GM21529 (cell line): ENCODE results near the gene LRMDA.

ENCODE experiments used
- ATAC-seq: cut with Tn5 transposase; IDR thresholded peaks from one replicate; pipeline ENCODE4 v1.9.1; 2021; ENCODE audit not compliant: unreplicated experiment

Gene LRMDA

DNA sequence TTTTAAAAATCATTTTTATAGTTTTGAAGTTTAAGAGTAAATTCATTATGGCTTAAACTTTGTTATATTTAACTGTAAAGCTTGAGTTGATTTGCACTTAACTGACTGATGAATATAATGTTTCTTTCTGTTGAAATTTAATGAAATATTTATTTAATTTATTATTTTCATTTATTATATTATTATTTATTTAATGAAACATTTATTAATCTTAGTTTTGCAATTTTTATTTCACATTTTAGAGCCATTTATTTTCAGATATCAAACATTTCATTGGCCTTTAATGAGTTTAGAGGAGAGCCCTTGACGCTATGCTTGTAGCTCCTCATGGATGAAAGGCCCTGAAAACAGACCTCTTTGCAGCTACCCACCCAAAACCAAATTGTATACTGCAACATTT, 570.0 kb downstream of the LRMDA start:
- no peak for ATAC-seq

DNA sequence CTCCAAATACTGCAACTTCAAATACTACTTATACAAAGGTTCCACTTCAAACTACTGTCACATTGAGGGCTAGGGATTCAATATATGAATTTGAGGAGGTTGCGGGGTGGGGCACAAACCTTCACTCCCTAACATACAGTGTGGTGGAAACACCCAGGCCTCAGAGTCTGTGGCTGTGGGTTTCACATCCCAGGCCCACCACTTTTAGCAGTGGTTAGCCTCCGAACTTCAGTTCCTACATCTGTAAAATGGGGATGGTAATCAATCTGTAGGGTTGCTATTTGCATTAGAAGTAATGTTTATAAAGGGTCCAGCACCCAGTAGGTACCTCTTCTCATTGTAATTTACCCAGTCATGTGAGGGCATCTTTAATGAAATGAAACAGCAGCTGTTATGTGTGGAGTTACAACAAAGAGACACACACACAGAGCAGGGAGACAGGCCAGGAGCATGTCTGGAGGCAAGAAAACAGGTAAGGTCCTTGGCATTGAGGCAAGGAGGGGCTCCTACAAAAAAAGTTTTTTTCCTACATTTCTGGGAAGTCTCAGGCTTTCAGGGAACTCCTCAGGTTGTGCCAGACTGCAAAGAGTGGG, 570.9 kb downstream of the LRMDA start:
- no peak for ATAC-seq

DNA sequence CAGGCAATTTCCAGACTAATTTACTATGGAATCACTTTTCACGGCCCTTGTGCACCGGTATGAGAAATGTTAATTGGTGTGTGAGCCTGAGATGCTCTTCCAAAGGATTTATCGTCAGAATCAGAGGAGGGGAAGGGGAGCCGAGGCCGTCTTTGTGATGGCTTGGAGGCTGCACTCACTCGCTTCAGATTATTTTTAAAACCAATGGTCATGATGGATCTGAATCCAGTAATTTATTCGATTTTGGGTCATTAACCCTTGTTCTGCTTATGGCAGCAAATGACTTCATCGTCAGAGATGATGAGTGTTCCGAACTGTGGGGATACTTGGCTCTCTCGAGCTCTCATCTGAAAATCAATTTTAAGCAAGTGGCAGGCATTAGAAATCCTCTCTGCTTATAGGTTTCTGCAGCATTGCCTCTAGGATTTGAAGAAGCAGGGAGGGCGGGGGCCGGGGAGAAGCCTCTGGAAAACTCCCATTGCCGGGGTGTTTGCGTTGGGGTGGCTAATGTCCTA, 576.3 kb downstream of the LRMDA start:
- ATAC-seq = no peak

DNA sequence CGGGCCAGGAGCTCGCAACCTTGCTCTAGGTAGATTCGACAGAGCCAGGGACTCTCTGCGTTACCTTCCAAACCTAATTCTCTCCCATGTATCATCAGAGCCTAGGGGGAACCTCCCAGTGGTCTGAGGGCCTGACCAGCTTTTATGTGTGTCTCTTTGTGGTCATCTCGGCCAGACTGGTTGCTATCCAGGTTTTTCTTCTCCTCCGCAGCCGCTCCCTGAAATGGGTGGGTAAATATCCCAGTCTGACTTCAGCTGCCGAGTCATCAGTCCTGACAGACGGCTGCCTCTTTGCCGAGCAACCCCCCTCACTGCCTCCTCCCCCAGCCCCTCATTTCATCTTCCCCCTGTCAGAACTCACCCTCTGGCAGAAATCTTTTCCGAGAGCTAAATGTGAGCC, 578.1 kb downstream of the LRMDA start:
- no peak for ATAC-seq

DNA sequence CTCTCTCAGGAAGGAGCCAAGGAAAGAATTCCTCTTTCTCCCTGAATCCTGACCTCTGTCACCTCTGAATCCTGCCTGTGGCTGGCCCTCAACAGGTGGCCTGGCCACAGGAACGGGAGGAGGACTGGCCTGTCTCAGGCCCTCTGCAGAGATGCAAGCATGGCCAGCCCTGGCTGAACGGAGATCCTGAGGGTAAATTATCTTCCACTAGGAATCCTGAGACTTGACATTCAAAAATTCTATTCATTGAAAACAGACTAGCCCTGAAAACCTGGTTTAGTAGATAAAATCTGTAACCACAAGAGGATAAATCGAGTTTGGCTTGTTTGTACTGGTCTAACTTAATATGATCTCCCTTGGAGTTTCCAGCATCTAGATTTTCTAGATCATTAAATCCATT, 579.3 kb downstream of the LRMDA start:
- no peak for ATAC-seq

DNA sequence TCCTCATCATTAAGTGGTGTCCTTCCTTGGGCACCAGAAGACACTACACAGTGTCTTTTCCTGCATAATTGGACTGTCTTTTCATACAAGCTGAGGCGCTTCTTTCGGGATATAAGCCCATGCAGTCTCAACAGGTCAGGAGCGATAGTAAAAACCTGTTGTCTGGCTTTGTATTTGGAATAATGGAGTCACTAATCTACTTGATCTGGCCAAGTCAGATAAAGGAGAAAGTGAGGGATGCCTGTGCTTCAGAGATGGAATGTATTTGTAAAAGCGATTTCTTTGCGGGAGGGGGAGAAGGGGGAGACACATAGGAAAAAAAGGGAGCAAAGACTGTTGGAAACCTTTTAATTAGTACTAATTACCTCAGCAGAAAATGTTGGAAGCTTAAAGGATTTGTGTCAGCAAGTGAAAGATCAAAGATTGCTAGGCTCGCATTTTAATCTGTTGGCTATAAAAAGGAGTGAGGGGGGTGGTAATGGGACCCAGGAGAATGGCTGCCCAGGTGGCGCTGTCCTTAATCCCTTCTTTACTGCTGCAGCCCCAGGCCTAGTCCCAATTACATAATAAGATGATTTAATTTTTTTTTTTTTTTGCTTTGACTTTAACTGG, 581.4 kb downstream of the LRMDA start:
- no peak for ATAC-seq

DNA sequence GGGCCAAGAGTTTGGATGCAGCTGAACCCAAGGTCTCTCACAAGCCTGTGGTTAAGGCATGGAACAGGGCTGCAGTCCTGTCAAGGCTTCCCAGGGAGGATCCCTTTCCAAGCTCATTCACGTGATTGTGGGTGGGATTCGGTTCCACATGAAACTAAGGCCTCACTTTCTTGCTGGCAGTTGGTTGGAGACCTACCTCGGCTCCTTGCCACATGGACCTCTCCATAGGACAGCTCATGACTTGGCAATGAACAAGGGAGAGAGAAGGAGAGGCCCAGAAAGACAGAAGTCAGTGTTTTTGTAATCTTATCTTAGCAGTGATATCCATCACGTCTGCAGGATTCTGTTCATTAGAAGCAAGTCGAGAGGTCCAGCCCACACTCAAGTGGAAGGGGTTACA, 583.8 kb downstream of the LRMDA start:
- no peak for ATAC-seq

DNA sequence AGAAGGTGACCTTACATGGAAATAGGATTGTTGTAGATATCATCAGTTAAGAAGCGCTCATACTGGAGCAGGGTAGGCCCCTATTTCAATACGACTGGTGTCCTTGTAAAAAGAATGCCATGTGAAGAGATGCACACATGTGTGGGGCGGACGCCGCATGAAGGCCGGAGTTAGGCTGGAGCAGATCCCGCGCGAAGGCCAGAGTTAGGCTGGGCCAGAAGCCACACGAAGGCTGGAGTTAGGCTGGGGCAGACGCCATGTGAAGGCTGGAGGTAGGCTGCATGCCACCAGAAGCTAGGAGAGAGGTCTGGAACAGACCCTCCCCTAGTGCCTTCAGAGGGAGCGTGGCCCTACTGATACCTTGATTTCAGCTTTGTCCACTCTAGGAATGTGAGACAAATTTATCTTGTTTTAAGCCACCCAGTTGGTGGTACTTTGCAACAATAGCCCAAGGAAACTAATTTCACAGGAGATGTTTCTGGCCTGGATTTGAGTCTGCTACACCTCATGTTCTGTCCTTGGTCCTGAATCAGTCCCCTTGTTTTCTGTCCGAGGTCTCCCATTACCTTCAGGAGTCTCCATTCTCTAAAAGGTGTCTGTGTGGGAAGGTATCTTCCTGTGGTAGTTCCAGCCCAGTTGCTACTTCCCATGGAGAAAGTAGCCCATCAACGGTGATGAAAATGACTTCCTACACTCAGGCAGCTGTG, 585.8 kb downstream of the LRMDA start:
- no peak for ATAC-seq

DNA sequence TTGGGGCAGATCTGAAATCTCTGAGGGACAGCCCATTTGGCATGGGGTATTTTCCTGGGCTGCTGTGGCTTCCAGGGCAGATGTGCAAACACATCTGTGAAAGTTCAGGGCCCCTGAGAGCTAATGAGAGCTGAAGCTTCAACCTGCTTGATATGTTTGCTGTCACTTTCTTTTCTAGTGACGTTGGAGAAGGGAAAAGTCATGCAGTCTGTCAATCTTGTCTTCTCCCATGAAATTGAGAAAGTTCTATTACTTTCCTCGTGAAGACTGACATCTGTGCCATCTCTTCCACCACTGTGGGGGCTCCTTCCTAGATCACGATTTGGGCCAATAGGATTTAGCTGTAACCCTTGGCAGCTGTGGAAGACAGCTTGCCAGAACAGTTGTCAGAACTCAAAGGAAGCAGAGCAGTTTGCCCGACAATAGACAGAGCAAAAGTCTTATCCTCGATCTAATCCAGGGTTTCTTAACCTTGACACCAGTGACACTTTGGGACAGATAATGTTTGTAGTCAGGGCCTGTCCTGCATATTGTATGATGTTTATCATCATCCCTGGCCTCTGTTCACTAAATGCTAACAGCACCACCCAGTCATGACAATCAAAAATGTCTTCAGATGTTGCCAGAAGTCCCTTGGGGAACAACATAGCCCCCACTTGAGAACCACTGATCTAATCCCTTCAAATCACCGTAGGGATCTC, 586.5 kb downstream of the LRMDA start:
- ATAC-seq = no peak

DNA sequence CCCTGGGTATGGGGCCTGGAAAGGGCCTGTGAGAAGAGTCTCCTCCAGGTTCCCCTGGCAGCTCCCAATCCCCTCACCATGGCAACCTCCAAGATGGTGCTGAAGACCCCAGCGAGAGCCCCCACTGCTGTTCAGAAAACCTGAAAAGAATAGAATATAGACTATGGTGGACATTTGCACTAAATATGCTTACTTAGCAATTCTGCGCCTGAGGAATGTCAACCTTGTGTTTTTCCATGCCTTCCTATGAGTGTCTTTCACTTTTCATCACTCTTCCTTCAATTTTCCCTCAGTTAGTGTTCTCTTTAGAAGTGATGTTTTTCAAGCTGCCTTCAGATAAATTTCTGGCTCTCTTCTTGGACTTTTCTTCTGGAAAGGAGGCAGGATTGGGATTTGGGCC, 589.2 kb downstream of the LRMDA start:
- no peak for ATAC-seq

DNA sequence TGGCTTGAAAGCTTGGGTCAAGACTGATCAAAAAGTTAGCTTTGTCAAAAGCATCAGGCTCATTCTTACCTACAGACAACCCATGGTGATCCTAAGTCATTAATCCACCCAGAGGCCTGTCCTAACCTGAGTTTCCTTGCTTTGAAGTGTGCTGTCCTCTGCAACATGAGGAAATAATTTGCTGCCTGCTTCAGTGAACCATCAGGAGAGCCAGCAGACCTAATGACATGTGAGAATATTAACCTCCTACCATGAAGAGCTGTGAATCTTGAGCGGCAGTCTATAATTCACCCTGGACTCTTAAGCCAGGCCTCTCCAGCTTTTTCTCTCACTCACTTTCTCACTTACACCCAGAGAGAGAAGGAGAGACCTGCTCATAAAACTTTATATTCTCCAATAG, 590.0 kb downstream of the LRMDA start:
- ATAC-seq = no peak

DNA sequence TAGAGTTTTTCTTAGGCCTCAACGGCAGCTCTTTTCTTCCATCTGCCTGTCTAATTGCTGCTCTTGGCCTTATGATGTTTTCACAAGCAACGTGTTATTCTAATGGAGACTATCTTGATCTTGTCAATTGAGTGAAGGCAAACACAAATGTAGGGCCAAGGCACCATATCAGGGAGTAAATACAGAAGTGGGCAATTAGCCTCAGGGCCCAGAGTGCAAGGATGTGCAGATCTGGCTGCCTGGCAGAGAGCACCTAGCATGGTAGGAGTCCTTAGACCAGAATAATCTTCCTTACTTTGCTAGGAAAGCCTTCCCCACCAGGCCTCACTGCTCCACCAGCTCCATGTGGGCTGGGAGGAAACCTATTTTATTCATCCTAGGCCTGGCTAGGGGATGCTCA, 590.9 kb downstream of the LRMDA start:
- no peak for ATAC-seq

DNA sequence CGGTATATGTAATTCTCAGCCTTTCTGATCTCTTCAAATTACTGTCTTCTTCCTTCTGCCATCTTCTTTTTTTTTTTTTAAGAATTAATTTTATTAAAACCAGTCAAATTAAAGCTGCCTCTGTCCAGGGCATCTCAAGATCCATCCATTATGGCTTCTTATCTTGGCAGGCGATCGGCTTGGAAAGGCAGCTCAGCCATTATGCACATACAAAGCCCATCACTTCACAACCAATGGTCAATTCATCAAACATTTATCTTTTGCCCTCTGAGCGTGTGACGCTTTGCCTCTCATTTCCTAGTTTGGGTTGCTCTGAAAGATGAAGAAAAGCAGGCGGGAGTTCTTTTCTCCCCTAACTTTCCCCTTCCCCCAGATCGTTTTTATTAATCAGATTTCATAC, 591.6 kb downstream of the LRMDA start:
- ATAC-seq = no peak

DNA sequence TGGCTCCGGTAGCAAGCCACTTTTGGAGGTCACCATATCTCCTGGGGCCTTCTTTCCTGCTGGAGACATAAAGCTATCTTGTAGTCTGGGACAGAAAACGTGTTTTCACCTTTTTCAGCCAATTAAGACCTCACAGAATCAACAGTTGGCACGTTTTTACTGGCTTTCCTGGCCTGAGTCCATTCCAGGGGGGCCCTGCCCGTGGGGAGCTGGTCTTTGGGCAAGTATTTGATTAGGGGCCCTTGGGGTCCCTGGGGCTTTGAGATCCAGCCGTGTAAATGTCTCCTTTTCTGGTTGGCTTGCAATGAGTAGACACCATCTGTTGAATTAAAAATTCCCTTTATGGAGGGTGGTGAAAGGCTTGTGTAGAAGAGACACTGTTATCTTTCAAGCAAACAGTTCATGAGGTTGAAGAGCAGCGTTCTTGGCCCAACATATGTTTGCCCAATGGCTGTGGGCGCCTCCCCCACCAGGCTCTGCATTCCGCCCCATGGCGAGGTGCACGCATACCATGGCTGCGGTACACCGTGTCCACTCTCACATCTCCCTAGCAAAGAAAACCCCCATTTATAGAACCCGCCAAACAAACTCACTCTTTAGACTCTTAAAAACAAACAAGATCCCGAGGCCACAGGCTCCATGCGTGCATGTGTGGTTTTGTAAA, 593.2 kb downstream of the LRMDA start:
- no peak for ATAC-seq

DNA sequence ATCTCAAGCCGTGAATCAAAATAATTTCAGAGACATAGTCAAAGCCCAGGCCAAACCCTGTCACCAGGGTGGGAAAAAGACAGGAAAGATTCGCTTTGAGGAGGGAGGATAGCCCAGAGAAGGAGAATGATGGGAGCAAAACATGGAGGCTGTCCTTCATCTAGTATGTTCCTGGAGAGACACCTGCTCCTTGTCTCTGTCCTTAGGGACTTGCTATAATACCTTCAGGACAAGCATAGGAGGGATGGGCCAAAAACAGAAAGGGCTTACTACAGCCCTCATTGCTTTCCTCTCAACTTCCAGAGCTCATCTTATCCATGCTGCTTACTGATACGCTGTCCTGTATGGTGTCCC, 593.7 kb downstream of the LRMDA start:
- no peak for ATAC-seq

DNA sequence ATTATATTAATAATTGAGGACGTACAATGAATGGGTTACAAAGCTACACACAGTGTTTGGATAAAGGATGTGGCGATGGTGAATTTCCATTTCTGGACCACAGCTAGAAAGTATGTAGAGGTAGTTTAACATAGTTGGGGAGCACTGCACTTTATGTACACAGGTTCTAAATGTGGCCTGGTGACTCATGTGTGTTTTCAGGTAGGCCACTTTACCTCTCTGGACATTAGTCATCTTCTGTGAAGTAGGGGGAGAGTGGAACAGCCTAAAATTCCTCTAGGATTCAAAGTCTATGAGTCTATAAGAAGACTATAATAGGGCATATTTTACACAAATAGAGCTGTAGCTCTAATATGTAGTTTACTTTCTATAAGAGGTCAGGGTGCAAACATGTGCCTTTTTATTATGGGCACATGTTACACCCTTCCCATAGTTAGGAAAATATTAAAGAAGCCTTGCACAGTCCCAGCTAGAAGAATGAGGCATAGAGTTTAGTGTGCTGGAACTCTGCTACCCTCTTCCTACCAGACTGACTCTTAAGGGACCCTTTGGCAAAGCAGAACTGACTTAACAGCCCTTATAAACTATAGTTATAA, 594.9 kb downstream of the LRMDA start:
- ATAC-seq = no peak

DNA sequence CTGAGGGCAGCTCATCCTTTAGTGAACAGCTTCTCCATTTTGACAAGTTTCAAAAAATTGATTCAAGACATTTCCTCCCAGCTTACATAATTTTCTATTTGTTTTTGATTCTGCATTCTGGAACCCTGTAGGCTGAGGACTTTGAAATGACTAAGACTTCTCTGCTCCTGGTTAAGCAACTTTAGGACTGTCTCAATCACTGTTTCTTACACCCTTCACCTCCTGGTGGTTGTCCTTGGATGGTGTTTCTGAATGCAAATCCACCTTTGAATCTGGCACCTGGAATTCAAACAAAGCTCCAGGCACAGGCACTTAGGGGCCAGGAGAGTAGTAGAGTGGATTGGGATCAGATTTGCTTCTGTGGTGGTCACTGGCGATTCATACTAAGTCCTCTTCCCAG, 595.5 kb downstream of the LRMDA start:
- no peak for ATAC-seq

DNA sequence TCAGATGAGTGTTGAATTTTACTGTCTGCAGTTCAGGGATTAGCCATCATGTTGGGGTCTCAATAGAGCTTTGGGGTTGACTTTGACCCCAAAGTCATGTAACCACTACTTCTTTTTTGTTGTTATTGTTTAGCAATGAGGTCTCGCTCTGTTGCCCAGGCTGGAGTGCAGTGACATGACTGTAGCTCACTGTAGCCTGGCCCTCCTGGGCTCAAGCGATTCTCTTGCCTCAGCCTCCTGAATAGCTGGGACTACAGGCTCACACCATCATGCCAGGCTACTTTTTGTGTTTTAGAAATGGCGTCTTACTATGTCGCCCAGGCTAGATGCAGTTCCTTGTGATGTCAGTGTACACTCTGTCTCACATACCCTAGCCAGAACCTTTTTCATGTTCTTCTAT, 598.4 kb downstream of the LRMDA start:
- no peak for ATAC-seq

DNA sequence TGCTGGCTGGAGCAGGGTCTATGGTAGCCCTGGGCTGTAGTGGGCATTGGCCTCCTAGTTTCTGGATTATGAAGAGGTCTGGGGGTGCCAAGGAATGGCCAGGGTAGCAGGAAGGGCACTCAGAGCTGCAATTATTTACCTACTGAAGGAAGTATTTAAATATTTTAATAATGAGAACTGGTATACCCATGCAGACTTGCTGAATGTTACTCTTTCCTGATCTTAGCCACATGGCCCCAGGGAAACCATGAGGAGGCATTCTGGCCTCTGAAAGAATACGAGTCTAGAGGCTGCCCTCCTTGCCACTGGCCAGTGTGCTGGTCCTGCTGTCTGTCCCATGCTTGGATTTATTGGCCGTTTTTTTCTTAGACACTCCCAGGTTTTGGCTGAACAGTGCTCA, 599.7 kb downstream of the LRMDA start:
- no peak for ATAC-seq

DNA sequence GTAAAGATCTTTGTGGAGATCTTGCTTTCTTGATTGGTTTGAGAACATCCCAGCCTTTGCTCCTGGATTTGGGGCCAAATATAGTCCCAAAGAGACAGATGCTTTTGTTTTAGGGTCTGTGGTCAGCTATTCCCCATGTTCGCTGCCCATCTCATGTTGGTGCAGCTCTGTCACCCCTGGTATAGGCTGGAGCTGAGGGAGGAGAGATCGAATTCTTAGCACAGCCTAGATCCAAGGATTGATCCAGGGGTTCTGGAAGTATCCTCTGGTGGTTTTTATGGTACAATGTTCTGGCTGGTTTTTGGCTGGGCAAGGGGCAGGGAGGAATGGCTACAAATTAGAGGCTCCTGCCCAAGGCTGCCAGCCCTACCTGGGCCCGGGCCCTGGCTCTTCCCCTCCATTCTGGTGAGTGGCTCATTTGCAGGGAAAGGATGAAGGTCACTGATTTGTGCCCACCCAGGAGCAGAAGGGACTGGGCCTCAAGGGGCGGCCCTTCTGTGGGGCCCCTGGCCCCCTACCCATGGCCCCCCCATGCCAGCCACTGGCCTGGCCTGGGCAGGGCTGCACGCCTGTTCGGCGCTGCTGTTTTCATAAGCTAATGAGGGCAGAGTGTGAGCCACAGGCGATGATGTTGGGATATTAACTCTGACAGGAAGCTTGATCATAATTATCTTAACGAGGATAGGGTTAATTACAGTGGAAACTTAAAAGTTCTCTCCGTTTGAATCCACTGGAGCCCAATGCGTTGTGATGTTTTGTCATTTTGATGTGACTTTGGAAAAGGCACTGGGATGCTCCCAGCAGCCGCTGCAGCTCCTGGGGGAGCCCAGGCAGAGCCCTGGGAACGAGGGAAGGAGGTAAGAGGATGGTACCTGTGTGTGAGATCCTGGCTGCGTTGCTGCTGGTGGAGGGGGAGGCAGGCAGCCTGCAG, 600.6 kb downstream of the LRMDA start:
- no peak for ATAC-seq
